ENCODE measurements around the gene ASS1.

Gene ASS1

GRCh38 chr9:130454096-130454811 is 9.5 kb downstream of the ASS1 start:
- Histone ChIP-seq H3K27me3 (no peaks in the 10 kb centered on the region), H3K4me1 (peaks cover 0 to 39% (median 25%) of the 10 kb centered on the region in 4 donors), H3K27ac (no peak overlapping the region), H3K36me3 (peaks cover 0 to 11% (median 5%) of the 10 kb centered on the region in 3 donors), H3K9me3 (no peaks in the 10 kb centered on the region), H3K4me3 (no peak overlapping the region)
- intact Hi-C loops (cut with DNase I; ENCODE audit: low total_unique reads): no loop called here
- DNase-seq: no peak
- no peak for TF ChIP-seq CTCF (IDR thresholded peaks at IDR 0.05)

GRCh38 chr9:130454812-130455325 is 10.1 kb downstream of the ASS1 start:
- Histone ChIP-seq H3K27ac (no peak overlapping the region), H3K4me1 (peaks cover 0 to 39% (median 22%) of the 10 kb centered on the region in 4 donors), H3K27me3 (no peaks in the 10 kb centered on the region), H3K4me3 (no peak overlapping the region), H3K9me3 (no peaks in the 10 kb centered on the region), H3K36me3 (peaks cover 0 to 17% (median 5%) of the 10 kb centered on the region in 3 donors)
- intact Hi-C loops (cut with DNase I; ENCODE audit: low total_unique reads): no loop called here
- no peak for DNase-seq
- TF ChIP-seq CTCF (IDR thresholded peaks at IDR 0.05): no peak

GRCh38 chr9:130458027-130458803 is 13.5 kb downstream of the ASS1 start:
- no peak for TF ChIP-seq CTCF (IDR thresholded peaks at IDR 0.05)
- H3K36me3 ChIP-seq: peaks cover 0 to 29% (median 7%) of the 10 kb centered on the region in 3 donors
- H3K9me3 ChIP-seq: no peaks in the 10 kb centered on the region
- H3K4me3 ChIP-seq: no peak overlapping the region
- H3K27me3 ChIP-seq: no peaks in the 10 kb centered on the region
- H3K4me1 ChIP-seq: peaks cover 0 to 8% (median 0%) of the 10 kb centered on the region in 4 donors
- no peak for DNase-seq
- no peak overlapping the region for H3K27ac ChIP-seq
- intact Hi-C loops (cut with DNase I; ENCODE audit: low total_unique reads): no loop called here

GRCh38 chr9:130458804-130459067 is 14.0 kb downstream of the ASS1 start:
- TF ChIP-seq CTCF (IDR thresholded peaks at IDR 0.05): no peak
- DNase-seq: no peak
- H3K4me1 ChIP-seq: peaks cover 0 to 3% (median 0%) of the 10 kb centered on the region in 4 donors
- H3K4me3 ChIP-seq: no peak overlapping the region
- intact Hi-C loops (cut with DNase I; ENCODE audit: low total_unique reads): no loop called here
- H3K27me3 ChIP-seq: no peaks in the 10 kb centered on the region
- no peaks in the 10 kb centered on the region for H3K9me3 ChIP-seq
- H3K27ac ChIP-seq: no peak overlapping the region
- peaks cover 0 to 32% (median 12%) of the 10 kb centered on the region in 3 donors for H3K36me3 ChIP-seq

- Histone ChIP-seq H3K9me3 (no peaks in the 10 kb centered on the region), H3K4me3 (no peak overlapping the region), H3K27me3 (no peaks in the 10 kb centered on the region), H3K4me1 (no peaks in the 10 kb centered on the region), H3K36me3 (peaks cover 0 to 36% (median 12%) of the 10 kb centered on the region in 3 donors), H3K27ac (no peak overlapping the region)
- TF ChIP-seq CTCF (IDR thresholded peaks at IDR 0.05): no peak
- intact Hi-C loops (cut with DNase I; ENCODE audit: low total_unique reads): no loop called here
- no peak for DNase-seq
Observed at GRCh38 chr9:130459151-130459550, 14.4 kb downstream of the ASS1 start.
